ENCODE measurements around the gene RASSF1. TPM values are rescaled to one million over a fixed set of nuclear protein-coding genes. Genes with fewer than 3 reads are reported as not detected.
A peak's percentile ranks its signal among the peaks of the same experiment; 100 is the strongest.

RASSF1 gene
- total and polyA plus RNA-seq, 2 of the 4 experiments (the other 2 are of a cell fraction): 17.4 to 53.4 TPM

DNA sequence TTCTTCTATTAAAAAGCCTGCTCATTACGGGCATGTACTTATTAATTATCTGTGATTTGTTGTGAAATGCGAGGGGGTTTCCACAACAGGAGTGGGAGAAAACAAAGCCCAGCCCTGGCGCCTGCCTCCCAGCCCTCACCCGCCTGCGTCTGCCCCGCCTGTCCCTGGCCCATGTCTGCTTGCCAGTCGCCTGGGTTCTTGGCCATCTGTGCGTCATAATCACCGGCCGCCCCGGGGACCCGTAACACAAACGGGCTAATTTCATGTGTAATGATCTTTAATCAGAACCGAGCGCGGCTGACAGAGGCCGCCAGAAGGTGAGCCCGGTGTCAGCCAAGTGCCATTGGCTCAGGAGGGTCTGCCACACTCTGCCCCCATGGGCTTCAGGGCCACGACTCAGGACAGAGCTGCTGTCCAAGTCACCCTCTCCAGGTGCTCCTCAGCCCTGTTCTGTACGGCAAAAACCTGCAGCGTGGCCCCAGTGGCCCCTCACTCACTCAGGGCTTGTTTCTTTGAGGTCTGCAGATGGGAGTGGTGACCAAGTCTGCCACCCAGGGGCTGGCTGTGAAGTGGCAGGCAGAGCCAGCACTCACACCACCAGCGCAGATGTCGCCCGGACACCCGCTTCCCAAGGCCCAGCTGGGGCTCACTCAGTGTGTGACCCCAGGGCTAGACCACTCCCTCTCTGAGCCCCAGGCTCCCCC, 47.5 kb upstream of the RASSF1 start:
- no peak overlapping the region for H4K8ac ChIP-seq (ENCODE audit: low read depth in 2 of 2, low read length in 2 of 2)
- no peak overlapping the region for H2AK5ac ChIP-seq (ENCODE audit: low read depth, low read length)
- TF ChIP-seq, protein P1, sequence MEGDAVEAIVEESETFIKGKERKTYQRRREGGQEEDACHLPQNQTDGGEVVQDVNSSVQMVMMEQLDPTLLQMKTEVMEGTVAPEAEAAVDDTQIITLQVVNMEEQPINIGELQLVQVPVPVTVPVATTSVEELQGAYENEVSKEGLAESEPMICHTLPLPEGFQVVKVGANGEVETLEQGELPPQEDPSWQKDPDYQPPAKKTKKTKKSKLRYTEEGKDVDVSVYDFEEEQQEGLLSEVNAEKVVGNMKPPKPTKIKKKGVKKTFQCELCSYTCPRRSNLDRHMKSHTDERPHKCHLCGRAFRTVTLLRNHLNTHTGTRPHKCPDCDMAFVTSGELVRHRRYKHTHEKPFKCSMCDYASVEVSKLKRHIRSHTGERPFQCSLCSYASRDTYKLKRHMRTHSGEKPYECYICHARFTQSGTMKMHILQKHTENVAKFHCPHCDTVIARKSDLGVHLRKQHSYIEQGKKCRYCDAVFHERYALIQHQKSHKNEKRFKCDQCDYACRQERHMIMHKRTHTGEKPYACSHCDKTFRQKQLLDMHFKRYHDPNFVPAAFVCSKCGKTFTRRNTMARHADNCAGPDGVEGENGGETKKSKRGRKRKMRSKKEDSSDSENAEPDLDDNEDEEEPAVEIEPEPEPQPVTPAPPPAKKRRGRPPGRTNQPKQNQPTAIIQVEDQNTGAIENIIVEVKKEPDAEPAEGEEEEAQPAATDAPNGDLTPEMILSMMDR (conservative IDR thresholded peaks at IDR 0.05; ENCODE audit: low read depth, low read length): 0 out of 2 replicates have a peak, but pooled peaks have one; percentile 22
- TF ChIP-seq MXI1 (IDR thresholded peaks at IDR 0.05; ENCODE audit: borderline replicate concordance, low read depth, low read length) (no peak), RFX5 (IDR thresholded peaks at IDR 0.05; ENCODE audit: low read depth, low read length) (no peak), RAD21 (IDR thresholded peaks at IDR 0.05; ENCODE audit: low read length) (peak; percentile 19; the same call in 1 of the 2 replicates)
- no TSS peak for BruUV-seq (replicated peaks)
- H3K27me3 ChIP-seq (ENCODE audit: control insufficient read depth, insufficient read depth, low read length): peaks cover 63% of the 10 kb centered on the region
- no peak overlapping the region for H3K4me2 ChIP-seq (ENCODE audit: low read depth, low read length)
- H4K91ac ChIP-seq (ENCODE audit: insufficient read depth, low read depth, low read length): no peak overlapping the region
- no peak overlapping the region for H2AK9ac ChIP-seq (replicated peaks; ENCODE audit: low read depth, low read length, poor library complexity)
- H3K9ac ChIP-seq (ENCODE audit: low read depth, low read length): no peak overlapping the region
- H3K4me1 ChIP-seq (ENCODE audit: control insufficient read depth, insufficient read depth, low read length): no peaks in the 10 kb centered on the region
- no peak overlapping the region for H3K56ac ChIP-seq (ENCODE audit: extremely low read depth, insufficient read depth, low read length)
- H3K23ac ChIP-seq (ENCODE audit: low read depth, low read length): no peak overlapping the region
- no peak overlapping the region for H3K27ac ChIP-seq (ENCODE audit: insufficient read depth, low read length)
- no peak overlapping the region for H2AFZ ChIP-seq (replicated peaks; ENCODE audit: low read length, poor library complexity)
- H2BK120ac ChIP-seq (ENCODE audit: low read depth, low read length): no peak overlapping the region
- in situ Hi-C loops (cut with MboI; ENCODE audit: low sequenced_read_pairs) (no loop called here), dilution Hi-C loops (cut with HindIII; ENCODE audit: low sequenced_read_pairs, unreplicated experiment) (no loop called here), intact Hi-C loops (cut with micrococcal nuclease) (no loop called here)
- 61% methylated on average over 21 of the region's 25 CpGs; no CpG with 5 or more reads in 1 of the 2 experiments for WGBS, 2 experiments (ENCODE audit: extremely low coverage in 2 of 2, insufficient read length in 1 of 2)
- H3K9me1 ChIP-seq (ENCODE audit: insufficient read depth, low read length): no peaks in the 10 kb centered on the region
- H3K14ac ChIP-seq (replicated peaks; ENCODE audit: low read depth, low read length): no peak overlapping the region
- H2BK5ac ChIP-seq (ENCODE audit: low read depth, low read length, poor library complexity, severe bottlenecking): no peak overlapping the region
- ChIA-PET CTCF (no interaction called here), POLR2A (ENCODE audit: unreplicated experiment) (no interaction called here)
- DNase-seq (no peak), ATAC-seq (ENCODE audit: low read depth) (peak; percentile 64)
- no peak overlapping the region for H4K5ac ChIP-seq (ENCODE audit: low read depth, low read length)
- no peak overlapping the region for H2BK20ac ChIP-seq (ENCODE audit: low read depth, low read length)
- H3K4me3 ChIP-seq (ENCODE audit: insufficient read depth, low read depth, low read length): no peak overlapping the region
- no peaks in the 10 kb centered on the region for H3K9me3 ChIP-seq (ENCODE audit: control insufficient read depth, insufficient read depth, low read length)
- no peaks in the 10 kb centered on the region for H3K79me1 ChIP-seq (ENCODE audit: low read depth in 1 of 2, low read length in 2 of 2)
- H3K18ac ChIP-seq (ENCODE audit: low read depth, low read length): no peak overlapping the region
- H3K4ac ChIP-seq (ENCODE audit: low read depth, low read length): no peak overlapping the region
- no peaks in the 10 kb centered on the region for H3K36me3 ChIP-seq (ENCODE audit: control insufficient read depth, insufficient read depth, low read length)
- H2BK15ac ChIP-seq (ENCODE audit: low read depth, low read length): no peak overlapping the region
- H4K20me1 ChIP-seq (ENCODE audit: insufficient read depth, low read length): no peaks in the 10 kb centered on the region

Data from IMR-90 (cell line).